Measurements from ENCODE around the gene MYO1E. TPM values are rescaled to one million over a fixed set of nuclear protein-coding genes. Genes with fewer than 3 reads are reported as not detected.

The MYO1E gene
- total and polyA plus RNA-seq, 2 of the 8 experiments (the other 6 are each of a cell fraction or from before 2014, with no cell fraction given) = 19.6 to 142 TPM

DNA sequence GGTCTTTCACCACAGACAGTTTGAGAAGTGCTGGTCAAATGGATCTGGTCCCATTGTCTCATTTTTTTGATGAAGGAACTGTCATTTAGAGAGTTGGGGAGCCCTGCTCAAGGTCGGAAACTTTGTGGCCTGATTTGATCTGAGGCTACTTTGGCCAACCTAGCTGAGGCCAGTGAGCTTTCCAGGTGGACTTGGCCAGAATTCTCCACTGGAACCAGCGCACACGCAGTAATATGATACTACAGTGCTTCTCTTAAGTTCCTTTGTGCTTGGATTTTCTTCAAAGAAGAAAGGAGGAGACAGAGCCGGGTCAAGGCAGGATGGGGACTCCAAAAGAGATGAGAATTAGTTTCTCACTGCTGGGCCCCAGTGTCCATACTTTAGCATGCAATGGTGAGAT lies 217.2 kb downstream of the MYO1E start (continued):
- TF ChIP-seq, protein P1, sequence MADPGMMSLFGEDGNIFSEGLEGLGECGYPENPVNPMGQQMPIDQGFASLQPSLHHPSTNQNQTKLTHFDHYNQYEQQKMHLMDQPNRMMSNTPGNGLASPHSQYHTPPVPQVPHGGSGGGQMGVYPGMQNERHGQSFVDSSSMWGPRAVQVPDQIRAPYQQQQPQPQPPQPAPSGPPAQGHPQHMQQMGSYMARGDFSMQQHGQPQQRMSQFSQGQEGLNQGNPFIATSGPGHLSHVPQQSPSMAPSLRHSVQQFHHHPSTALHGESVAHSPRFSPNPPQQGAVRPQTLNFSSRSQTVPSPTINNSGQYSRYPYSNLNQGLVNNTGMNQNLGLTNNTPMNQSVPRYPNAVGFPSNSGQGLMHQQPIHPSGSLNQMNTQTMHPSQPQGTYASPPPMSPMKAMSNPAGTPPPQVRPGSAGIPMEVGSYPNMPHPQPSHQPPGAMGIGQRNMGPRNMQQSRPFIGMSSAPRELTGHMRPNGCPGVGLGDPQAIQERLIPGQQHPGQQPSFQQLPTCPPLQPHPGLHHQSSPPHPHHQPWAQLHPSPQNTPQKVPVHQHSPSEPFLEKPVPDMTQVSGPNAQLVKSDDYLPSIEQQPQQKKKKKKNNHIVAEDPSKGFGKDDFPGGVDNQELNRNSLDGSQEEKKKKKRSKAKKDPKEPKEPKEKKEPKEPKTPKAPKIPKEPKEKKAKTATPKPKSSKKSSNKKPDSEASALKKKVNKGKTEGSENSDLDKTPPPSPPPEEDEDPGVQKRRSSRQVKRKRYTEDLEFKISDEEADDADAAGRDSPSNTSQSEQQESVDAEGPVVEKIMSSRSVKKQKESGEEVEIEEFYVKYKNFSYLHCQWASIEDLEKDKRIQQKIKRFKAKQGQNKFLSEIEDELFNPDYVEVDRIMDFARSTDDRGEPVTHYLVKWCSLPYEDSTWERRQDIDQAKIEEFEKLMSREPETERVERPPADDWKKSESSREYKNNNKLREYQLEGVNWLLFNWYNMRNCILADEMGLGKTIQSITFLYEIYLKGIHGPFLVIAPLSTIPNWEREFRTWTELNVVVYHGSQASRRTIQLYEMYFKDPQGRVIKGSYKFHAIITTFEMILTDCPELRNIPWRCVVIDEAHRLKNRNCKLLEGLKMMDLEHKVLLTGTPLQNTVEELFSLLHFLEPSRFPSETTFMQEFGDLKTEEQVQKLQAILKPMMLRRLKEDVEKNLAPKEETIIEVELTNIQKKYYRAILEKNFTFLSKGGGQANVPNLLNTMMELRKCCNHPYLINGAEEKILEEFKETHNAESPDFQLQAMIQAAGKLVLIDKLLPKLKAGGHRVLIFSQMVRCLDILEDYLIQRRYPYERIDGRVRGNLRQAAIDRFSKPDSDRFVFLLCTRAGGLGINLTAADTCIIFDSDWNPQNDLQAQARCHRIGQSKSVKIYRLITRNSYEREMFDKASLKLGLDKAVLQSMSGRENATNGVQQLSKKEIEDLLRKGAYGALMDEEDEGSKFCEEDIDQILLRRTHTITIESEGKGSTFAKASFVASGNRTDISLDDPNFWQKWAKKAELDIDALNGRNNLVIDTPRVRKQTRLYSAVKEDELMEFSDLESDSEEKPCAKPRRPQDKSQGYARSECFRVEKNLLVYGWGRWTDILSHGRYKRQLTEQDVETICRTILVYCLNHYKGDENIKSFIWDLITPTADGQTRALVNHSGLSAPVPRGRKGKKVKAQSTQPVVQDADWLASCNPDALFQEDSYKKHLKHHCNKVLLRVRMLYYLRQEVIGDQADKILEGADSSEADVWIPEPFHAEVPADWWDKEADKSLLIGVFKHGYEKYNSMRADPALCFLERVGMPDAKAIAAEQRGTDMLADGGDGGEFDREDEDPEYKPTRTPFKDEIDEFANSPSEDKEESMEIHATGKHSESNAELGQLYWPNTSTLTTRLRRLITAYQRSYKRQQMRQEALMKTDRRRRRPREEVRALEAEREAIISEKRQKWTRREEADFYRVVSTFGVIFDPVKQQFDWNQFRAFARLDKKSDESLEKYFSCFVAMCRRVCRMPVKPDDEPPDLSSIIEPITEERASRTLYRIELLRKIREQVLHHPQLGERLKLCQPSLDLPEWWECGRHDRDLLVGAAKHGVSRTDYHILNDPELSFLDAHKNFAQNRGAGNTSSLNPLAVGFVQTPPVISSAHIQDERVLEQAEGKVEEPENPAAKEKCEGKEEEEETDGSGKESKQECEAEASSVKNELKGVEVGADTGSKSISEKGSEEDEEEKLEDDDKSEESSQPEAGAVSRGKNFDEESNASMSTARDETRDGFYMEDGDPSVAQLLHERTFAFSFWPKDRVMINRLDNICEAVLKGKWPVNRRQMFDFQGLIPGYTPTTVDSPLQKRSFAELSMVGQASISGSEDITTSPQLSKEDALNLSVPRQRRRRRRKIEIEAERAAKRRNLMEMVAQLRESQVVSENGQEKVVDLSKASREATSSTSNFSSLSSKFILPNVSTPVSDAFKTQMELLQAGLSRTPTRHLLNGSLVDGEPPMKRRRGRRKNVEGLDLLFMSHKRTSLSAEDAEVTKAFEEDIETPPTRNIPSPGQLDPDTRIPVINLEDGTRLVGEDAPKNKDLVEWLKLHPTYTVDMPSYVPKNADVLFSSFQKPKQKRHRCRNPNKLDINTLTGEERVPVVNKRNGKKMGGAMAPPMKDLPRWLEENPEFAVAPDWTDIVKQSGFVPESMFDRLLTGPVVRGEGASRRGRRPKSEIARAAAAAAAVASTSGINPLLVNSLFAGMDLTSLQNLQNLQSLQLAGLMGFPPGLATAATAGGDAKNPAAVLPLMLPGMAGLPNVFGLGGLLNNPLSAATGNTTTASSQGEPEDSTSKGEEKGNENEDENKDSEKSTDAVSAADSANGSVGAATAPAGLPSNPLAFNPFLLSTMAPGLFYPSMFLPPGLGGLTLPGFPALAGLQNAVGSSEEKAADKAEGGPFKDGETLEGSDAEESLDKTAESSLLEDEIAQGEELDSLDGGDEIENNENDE (IDR thresholded peaks at IDR 0.05; ENCODE audit: insufficient replicate concordance, low read length) = no peak
- TF ChIP-seq BACH1 (IDR thresholded peaks at IDR 0.05; ENCODE audit: low read length) = no peak
- TF ChIP-seq RAD21 (IDR thresholded peaks at IDR 0.05 in 1 of 2, conservative IDR thresholded peaks at IDR 0.05 in 1 of 2; ENCODE audit: low read depth in 2 of 2, low read length in 2 of 2) = no peak
- TF ChIP-seq, protein P2, sequence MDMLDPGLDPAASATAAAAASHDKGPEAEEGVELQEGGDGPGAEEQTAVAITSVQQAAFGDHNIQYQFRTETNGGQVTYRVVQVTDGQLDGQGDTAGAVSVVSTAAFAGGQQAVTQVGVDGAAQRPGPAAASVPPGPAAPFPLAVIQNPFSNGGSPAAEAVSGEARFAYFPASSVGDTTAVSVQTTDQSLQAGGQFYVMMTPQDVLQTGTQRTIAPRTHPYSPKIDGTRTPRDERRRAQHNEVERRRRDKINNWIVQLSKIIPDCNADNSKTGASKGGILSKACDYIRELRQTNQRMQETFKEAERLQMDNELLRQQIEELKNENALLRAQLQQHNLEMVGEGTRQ (IDR thresholded peaks at IDR 0.05; ENCODE audit: low read length) = no peak
- no peak for TF ChIP-seq KDM4A (IDR thresholded peaks at IDR 0.05; ENCODE audit: low read depth, low read length, severe bottlenecking)
- TF ChIP-seq, protein P3, sequence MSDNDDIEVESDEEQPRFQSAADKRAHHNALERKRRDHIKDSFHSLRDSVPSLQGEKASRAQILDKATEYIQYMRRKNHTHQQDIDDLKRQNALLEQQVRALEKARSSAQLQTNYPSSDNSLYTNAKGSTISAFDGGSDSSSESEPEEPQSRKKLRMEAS (IDR thresholded peaks at IDR 0.05) = no peak
- no peak for TF ChIP-seq CHD1 (IDR thresholded peaks at IDR 0.05; ENCODE audit: low read depth, low read length)
- no peak for TF ChIP-seq CBX5 (IDR thresholded peaks at IDR 0.05; ENCODE audit: low read depth, low read length)
- no peak for TF ChIP-seq EP300 (IDR thresholded peaks at IDR 0.05; ENCODE audit: borderline replicate concordance in 1 of 2, low read depth in 2 of 2, low read length in 2 of 2)
- TF ChIP-seq TEAD4 (IDR thresholded peaks at IDR 0.05; ENCODE audit: low read depth, low read length) = no peak
